GM18519 (cell line): ENCODE measurements around the gene MRGPRE.

Source experiments
- ATAC-seq: cut with Tn5 transposase; IDR thresholded peaks from one replicate; pipeline ENCODE4 v1.9.1; 2021; ENCODE audit warnings: mild to moderate bottlenecking, moderate library complexity; ENCODE audit not compliant: unreplicated experiment, low FRiP score

The MRGPRE gene

GRCh38 chr11:3227568-3228444, 4.4 kb downstream of the MRGPRE start:
- ATAC-seq = no peak

DNA sequence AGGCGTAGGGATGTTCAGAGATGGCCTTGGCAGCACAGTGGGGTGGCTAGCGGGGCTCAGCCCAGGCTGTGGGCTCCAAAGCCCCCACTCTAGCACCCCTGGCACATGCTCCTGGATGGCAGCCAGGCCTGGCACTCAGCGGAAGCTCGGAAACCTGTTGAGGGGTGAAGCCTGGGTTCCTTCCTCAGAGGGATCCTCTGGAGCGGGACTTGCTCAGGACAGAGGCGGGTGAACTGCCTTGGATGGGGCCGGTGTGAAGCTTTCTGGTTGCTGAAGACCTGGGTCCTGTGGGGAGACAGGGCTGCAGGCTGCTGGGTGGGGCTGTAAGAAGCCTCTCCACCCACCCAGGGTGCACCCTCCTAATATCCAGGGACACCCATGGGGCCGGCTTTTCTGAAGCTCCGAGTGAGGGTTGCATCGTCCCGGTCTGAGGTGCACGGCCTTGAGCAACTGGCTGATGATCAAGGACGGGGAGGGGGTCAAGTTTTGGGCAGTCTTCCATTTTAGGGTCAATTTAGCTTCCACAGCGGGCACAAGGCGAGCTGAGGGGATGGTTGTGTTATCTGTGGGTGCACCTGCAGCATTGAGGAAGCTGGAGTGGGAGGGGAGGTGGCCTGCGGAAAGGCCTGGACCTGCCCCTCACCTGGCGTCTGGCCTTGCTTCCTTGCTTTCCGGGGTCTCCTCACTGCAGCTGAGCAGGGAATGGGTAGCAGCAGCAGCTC, 5.2 kb downstream of the MRGPRE start:
- ATAC-seq = no peak

- ATAC-seq = no peak
These were observed 6.1 kb downstream of the MRGPRE start for GRCh38 chr11:3225826-3226750.

DNA sequence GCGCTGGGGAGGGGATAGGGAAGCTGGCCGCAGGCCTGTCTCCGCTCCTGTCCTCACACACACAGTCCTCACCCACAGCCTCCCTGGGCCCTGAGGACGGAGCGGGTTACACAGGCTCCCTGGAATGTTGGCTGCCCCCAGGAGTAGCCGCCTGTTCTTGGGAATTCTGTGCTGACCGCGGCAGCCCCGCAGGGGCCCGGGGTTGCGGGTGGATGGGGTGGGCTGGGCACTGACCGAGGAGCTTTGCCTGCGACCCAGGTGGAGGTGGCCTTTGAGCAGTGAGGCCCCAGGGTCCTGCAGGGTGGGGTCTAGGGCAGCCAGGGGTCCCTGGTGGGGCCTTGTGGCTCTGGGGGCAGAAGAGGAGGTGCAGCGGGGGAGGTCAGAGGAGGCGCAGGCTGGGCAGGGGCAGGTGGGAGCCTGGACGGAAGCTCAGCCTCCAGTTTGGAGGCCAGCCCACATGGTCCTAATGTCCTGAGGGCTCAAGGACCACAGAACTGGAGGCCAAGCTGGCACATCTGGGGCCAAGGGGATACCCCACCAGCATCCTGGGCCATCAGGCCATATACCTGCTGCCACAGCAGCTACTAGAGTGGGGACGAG, 7.0 kb downstream of the MRGPRE start:
- no peak for ATAC-seq

- ATAC-seq = no peak
These were observed 7.7 kb downstream of the MRGPRE start for GRCh38 chr11:3224401-3225057.

- no peak for ATAC-seq
These were observed 8.3 kb downstream of the MRGPRE start for GRCh38 chr11:3223932-3224381.

GRCh38 chr11:3222941-3223915, 9.0 kb downstream of the MRGPRE start:
- ATAC-seq = no peak

DNA sequence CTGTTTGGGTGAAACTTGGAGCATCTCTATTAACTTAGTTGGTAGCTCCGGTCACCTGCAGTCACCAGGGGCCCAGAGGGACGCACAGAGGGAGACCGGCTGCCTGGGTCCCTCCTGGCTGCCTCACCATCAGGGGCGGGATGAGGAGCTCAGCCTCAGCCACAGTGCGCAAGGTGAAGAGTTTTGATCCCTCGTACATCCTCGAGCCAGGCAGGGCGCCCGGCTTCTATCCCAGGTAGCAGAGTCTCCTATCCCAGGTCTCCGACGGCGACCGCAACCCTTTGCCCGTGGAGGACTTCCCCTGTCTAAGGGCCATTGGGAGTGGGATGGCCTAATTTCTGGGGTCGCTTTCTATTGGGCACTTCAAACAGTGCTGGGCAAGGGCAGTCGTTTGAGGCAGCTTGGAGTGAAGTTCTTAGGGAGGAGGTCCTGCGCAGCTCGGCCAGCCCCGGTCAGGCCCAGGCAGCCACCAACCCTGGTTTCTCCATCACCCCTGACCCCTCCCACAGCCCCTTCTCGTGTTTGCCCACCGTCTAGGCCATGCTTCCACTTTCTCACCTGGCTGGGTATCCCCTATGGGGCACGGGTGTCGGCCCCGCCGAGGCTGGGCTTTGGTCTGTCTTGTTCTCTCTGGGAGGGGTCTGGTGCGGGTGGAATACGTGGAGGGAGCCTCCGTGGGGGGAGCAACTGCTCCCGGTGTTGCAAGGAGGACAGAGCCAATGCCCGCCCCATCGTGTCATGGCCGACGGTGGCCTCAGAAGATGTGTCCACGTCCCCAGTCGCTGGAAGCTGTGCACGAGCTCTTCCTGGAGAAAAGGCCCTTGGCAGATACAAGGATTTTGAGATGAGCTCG, 10.0 kb downstream of the MRGPRE start:
- no peak for ATAC-seq

GRCh38 chr11:3221408-3222002, 10.7 kb downstream of the MRGPRE start:
- no peak for ATAC-seq

- ATAC-seq = no peak
These were observed 11.5 kb downstream of the MRGPRE start for GRCh38 chr11:3220521-3221407.

- ATAC-seq = no peak
These were observed 12.1 kb downstream of the MRGPRE start for GRCh38 chr11:3220101-3220500.

DNA sequence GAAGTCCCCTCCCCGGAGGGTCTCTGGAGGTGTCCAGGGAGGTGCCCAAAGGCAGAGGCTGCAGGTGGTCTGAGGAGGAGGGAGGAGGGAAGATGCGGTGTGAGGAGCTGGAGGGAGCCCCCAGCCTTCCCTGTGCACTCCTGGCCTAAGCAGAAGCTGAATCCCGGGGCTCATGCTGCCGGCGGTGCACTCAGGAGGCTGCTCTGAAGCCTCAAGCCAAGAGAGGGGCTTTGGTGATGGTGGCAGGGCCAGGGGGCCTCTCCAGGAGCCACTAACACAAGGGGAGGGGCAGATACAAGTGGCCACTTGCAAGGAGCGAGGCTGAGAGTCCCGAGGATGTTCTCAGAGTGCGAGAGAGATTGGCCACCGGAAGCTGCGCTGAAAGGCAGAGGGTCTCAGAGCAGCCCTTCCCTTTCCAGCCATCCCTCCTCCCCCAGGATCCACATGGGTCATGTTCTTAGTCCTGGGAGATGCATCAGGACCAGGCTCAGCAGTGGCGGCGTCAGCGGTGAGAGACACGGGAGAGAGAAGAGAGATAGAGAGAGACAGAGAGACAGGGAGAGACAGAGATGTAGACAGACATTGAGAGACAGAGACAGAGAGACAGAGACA, 12.8 kb downstream of the MRGPRE start:
- ATAC-seq = no peak

DNA sequence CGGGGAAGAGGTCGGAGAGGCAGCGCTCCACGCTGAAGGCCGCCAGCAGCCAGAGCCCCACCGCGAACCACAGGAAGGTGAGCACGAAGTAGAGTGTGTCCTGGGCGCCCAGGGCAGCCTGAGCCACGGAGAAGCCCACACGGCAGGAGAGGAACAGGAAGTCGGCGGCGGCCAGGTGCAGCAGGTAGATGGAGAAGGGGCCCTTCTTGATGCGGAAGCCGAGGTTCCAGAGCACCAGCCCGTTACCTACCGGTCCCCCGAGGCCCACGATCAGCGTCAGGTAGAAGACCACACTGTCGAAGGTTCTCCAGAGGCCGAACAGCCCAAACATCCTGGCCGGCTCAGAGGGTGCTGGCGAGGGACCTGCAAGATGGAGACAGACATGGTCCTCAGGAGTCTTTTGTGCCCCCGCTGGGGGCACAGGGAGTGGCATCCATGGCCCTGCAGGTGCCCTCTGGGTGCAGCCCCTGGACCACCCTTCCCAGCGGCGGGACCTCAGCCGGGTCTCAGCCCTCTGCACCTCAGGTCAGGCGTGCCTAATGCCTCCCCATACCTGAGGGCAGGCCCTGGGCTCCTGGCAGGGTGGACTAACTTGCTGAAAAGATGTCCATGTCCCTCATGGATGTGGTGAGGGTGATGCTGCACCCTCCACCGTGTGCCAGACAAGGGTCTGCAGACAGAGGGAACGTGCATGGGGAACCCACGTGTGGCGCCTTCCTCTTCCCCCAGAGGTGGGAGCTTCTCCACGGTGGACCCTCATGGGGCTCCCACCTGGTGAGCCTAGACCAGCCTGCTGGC, 13.5 kb downstream of the MRGPRE start, which contains the start of gene MRGPRG:
TSS of gene MRGPRG (minus strand) at position 331 of the 798 bp plus-strand sequence. CDS start at position 331, 0 bp downstream.
- no peak for ATAC-seq

DNA sequence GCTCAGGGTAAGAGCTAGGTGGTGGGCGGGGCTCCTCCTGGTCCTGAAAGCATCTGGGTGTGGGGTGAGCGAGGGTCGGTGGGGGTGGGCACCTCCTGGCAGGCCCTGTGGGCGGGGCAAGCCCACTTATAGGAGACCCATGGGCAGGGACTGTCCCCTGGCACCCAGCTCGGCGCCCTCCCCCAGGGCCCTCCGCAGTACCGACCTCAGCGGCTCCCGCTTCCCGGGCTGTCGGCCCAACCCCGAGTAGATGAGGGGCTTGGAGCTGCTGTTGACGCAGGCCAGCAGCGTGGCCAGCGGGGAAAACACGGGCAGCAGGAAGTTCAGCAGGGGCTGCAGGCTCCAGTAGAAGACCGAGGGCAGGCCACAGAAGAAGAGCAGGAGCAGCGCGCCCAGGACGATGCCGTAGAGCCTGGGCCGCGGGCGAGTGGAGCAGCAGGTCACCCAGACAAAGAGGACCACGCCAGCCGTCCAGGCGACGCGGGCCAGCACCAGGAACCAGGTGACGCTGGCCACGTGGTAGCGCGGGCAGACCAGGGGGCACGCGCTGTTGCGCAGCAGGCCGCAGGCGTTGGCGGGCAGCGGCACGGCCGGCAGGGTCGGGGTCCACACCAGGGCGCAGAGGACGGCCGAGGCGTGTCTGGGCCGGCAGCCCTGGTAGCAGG, 14.3 kb downstream of the MRGPRE start:
- no peak for ATAC-seq
